DMS 273 (cell line): Measurements from ENCODE around the gene PTGER2.

ENCODE experiments used
- DNase-seq: peaks from one replicate; lab custom pipeline; 2025; ENCODE audit not compliant: unreplicated experiment; lab: John Stamatoyannopoulos, UW

Gene PTGER2

GRCh38 chr14:52369305-52369801 lies 55.2 kb downstream of the PTGER2 start:
- no peak for DNase-seq

- DNase-seq: no peak
Observed at GRCh38 chr14:52370406-52370935, 56.4 kb downstream of the PTGER2 start.

GRCh38 chr14:52377940-52378339 lies 63.8 kb downstream of the PTGER2 start:
- DNase-seq: no peak
